Colonic mucosa (tissue), 4 donors: ENCODE data around the gene GNG13. TPM values are rescaled to one million over a fixed set of nuclear protein-coding genes. Genes with fewer than 3 reads are reported as not detected.

Experiments
- DNase-seq: peaks from one replicate; pipeline ENCODE4 v3.0.0-alpha.2; 2020
- H3K27ac ChIP-seq: fragments of 200-600 bp; one replicate; pipeline ENCODE4 v1.8.0; 2021
- H3K27me3 ChIP-seq: fragments of 200-600 bp; one replicate; pipeline ENCODE4 v1.8.0; 2021
- H3K36me3 ChIP-seq: fragments of 200-600 bp; one replicate; pipeline ENCODE4 v1.8.0; 2021
- H3K4me1 ChIP-seq: fragments of 200-600 bp; one replicate; pipeline ENCODE4 v1.8.0; 2021; ENCODE audit warnings: mild to moderate bottlenecking
- H3K4me3 ChIP-seq: fragments of 200-600 bp; one replicate; pipeline ENCODE4 v1.8.0; 2021
- H3K9ac ChIP-seq, 2 donors: one replicate each; pipeline ENCODE4 v1.7.0; 2013; ENCODE audit warnings: control low read depth in 2 of 2, low read depth in 2 of 2, low read length in 2 of 2
- H3K9me3 ChIP-seq: fragments of 200-600 bp; one replicate; pipeline ENCODE4 v1.8.0; 2021
- CTCF ChIP-seq: fragments of 200-600 bp; IDR thresholded peaks from one replicate; pipeline ENCODE4 v1.8.0; 2022; ENCODE audit warnings: antibody characterized with exemption, mild to moderate bottlenecking
- intact Hi-C: fragments of 100-400 bp; cut with DNase I; formaldehyde crosslinking; loops from one replicate; pipeline ENCODE4 v1.14.1; 2022
- total RNA-seq, 2 donors: library from RNA; stranded (reverse); fragmentation: NEBNext Ultra II Directional in 1 of 2; extraction: Animal tissue kit (Norgen Biotek cat#: 25700) in 1 of 2; gene quantifications; one replicate each; pipeline ENCODE4 v1.2.1, GENCODE V29; 2021
- donor health status: healthy.
- donor health status: DM: no; HTN: no; CAD: no.
- donor health status: DM: no; HTN: no; CAD: no.

The GNG13 gene
- total RNA-seq, 2 donors from 2014 or later = 0.24 TPM; not detected in 1

- no peaks in the 10 kb centered on the region for H3K36me3 ChIP-seq
- H3K9me3 ChIP-seq = no peaks in the 10 kb centered on the region
- H3K27me3 ChIP-seq = peaks cover 11% of the 10 kb centered on the region
- H3K4me1 ChIP-seq = no peaks in the 10 kb centered on the region
- DNase-seq = peak; percentile 94
- H3K9ac ChIP-seq = peak overlapping the region; percentile 44 to 95
- intact Hi-C loops = no loop called here
- TF ChIP-seq CTCF = no peak
- peak overlapping the region; percentile 97 for H3K4me3 ChIP-seq
- peak overlapping the region; percentile 94 for H3K27ac ChIP-seq
These were observed 7.0 kb upstream of the GNG13 start for GRCh38 chr16:807347-808084.

- Histone ChIP-seq H3K4me1 (no peaks in the 10 kb centered on the region), H3K9ac (no peak overlapping the region), H3K27ac (no peak overlapping the region), H3K27me3 (peaks cover 24% of the 10 kb centered on the region), H3K36me3 (no peaks in the 10 kb centered on the region), H3K4me3 (no peak overlapping the region), H3K9me3 (no peaks in the 10 kb centered on the region)
- intact Hi-C loops = no loop called here
- no peak for DNase-seq
- TF ChIP-seq CTCF = no peak
These were observed 4.9 kb upstream of the GNG13 start for GRCh38 chr16:805474-805873.

- Histone ChIP-seq H3K27me3 (peaks cover 34% of the 10 kb centered on the region), H3K9ac (no peak overlapping the region)
- intact Hi-C loops = no loop called here
These were observed 3.9 kb upstream of the GNG13 start for GRCh38 chr16:804193-805048.

GRCh38 chr16:803754-804080 is 3.2 kb upstream of the GNG13 start:
- no peaks in the 10 kb centered on the region for H3K4me1 ChIP-seq
- peaks cover 36% of the 10 kb centered on the region for H3K27me3 ChIP-seq
- H3K36me3 ChIP-seq = no peaks in the 10 kb centered on the region
- DNase-seq = no peak
- no peaks in the 10 kb centered on the region for H3K9me3 ChIP-seq
- TF ChIP-seq CTCF = no peak
- no peak overlapping the region for H3K9ac ChIP-seq
- H3K27ac ChIP-seq = no peak overlapping the region
- intact Hi-C loops = no loop called here
- H3K4me3 ChIP-seq = no peak overlapping the region

More at GRCh38 chr16:804193-805048, 3.9 kb upstream of the GNG13 start:
- no peaks in the 10 kb centered on the region for H3K36me3 ChIP-seq
- TF ChIP-seq CTCF = no peak
- no peak for DNase-seq
- H3K9me3 ChIP-seq = no peaks in the 10 kb centered on the region
- no peak overlapping the region for H3K27ac ChIP-seq
- no peak overlapping the region for H3K4me3 ChIP-seq
- H3K4me1 ChIP-seq = no peaks in the 10 kb centered on the region

GRCh38 chr16:802914-803753 is 2.6 kb upstream of the GNG13 start:
- Histone ChIP-seq H3K4me1 (no peaks in the 10 kb centered on the region), H3K27me3 (peaks cover 36% of the 10 kb centered on the region), H3K4me3 (no peak overlapping the region), H3K9ac (no peak overlapping the region), H3K36me3 (no peaks in the 10 kb centered on the region), H3K27ac (no peak overlapping the region), H3K9me3 (no peaks in the 10 kb centered on the region)
- intact Hi-C loops = no loop called here
- TF ChIP-seq CTCF = no peak
- no peak for DNase-seq
